ENCODE data around the gene DCC.

DCC gene

GRCh38 chr18:52408800-52409302, 68.9 kb downstream of the DCC start:
- no peak overlapping the region for H3K4me3 ChIP-seq (replicated peaks; ENCODE audit: low read depth, low read length)
- H3K27me3 ChIP-seq (replicated peaks; ENCODE audit: control insufficient read depth, insufficient read depth, low read length), result no peaks in the 10 kb centered on the region
- no peaks in the 10 kb centered on the region for H3K36me3 ChIP-seq (ENCODE audit: control insufficient read depth, insufficient read depth, low read length)
- no peak for TF ChIP-seq CTCF (IDR thresholded peaks at IDR 0.05; ENCODE audit: insufficient read depth, low read length, poor library complexity, severe bottlenecking)
- DNase-seq (ENCODE audit: extremely low read depth, insufficient read length), result no peak

- Histone ChIP-seq H3K27me3 (replicated peaks; ENCODE audit: control insufficient read depth, insufficient read depth, low read length) (no peaks in the 10 kb centered on the region), H3K36me3 (ENCODE audit: control insufficient read depth, insufficient read depth, low read length) (no peaks in the 10 kb centered on the region), H3K4me3 (replicated peaks; ENCODE audit: low read depth, low read length) (no peak overlapping the region)
- peak; percentile 50 for TF ChIP-seq CTCF (IDR thresholded peaks at IDR 0.05; ENCODE audit: insufficient read depth, low read length, poor library complexity, severe bottlenecking)
- DNase-seq (ENCODE audit: extremely low read depth, insufficient read length), result peak; percentile 42
Measured at GRCh38 chr18:52409727-52410126, 69.7 kb downstream of the DCC start.

- DNase-seq (ENCODE audit: extremely low read depth, insufficient read length), result no peak
- no peak for TF ChIP-seq CTCF (IDR thresholded peaks at IDR 0.05; ENCODE audit: insufficient read depth, low read length, poor library complexity, severe bottlenecking)
- Histone ChIP-seq H3K4me3 (replicated peaks; ENCODE audit: low read depth, low read length) (no peak overlapping the region), H3K27me3 (replicated peaks; ENCODE audit: control insufficient read depth, insufficient read depth, low read length) (no peaks in the 10 kb centered on the region), H3K36me3 (ENCODE audit: control insufficient read depth, insufficient read depth, low read length) (no peaks in the 10 kb centered on the region)
Measured at GRCh38 chr18:52415131-52415530, 75.1 kb downstream of the DCC start.

- DNase-seq (ENCODE audit: extremely low read depth, insufficient read length), result no peak
Measured at GRCh38 chr18:52422985-52423601, 83.1 kb downstream of the DCC start.

GRCh38 chr18:52426041-52426440, 86.0 kb downstream of the DCC start:
- Histone ChIP-seq H3K36me3 (ENCODE audit: control insufficient read depth, insufficient read depth, low read length) (no peaks in the 10 kb centered on the region), H3K27me3 (replicated peaks; ENCODE audit: control insufficient read depth, insufficient read depth, low read length) (no peaks in the 10 kb centered on the region), H3K4me3 (replicated peaks; ENCODE audit: low read depth, low read length) (no peak overlapping the region)
- DNase-seq (ENCODE audit: extremely low read depth, insufficient read length), result no peak
- TF ChIP-seq CTCF (IDR thresholded peaks at IDR 0.05; ENCODE audit: insufficient read depth, low read length, poor library complexity, severe bottlenecking), result no peak

More at GRCh38 chr18:52422985-52423601, 83.1 kb downstream of the DCC start:
- no peaks in the 10 kb centered on the region for H3K36me3 ChIP-seq (ENCODE audit: control insufficient read depth, insufficient read depth, low read length)
- no peak overlapping the region for H3K4me3 ChIP-seq (replicated peaks; ENCODE audit: low read depth, low read length)
- no peaks in the 10 kb centered on the region for H3K27me3 ChIP-seq (replicated peaks; ENCODE audit: control insufficient read depth, insufficient read depth, low read length)
- TF ChIP-seq CTCF (IDR thresholded peaks at IDR 0.05; ENCODE audit: insufficient read depth, low read length, poor library complexity, severe bottlenecking), result no peak

GRCh38 chr18:52426462-52426861, 86.5 kb downstream of the DCC start:
- no peak for DNase-seq (ENCODE audit: extremely low read depth, insufficient read length)
- TF ChIP-seq CTCF (IDR thresholded peaks at IDR 0.05; ENCODE audit: insufficient read depth, low read length, poor library complexity, severe bottlenecking), result no peak
- Histone ChIP-seq H3K27me3 (replicated peaks; ENCODE audit: control insufficient read depth, insufficient read depth, low read length) (no peaks in the 10 kb centered on the region), H3K36me3 (ENCODE audit: control insufficient read depth, insufficient read depth, low read length) (no peaks in the 10 kb centered on the region), H3K4me3 (replicated peaks; ENCODE audit: low read depth, low read length) (no peak overlapping the region)

All from GM06990 (cell line).